IMR-90 (cell line): ENCODE data around the gene KIF1B. TPM values are rescaled to one million over a fixed set of nuclear protein-coding genes. Genes with fewer than 3 reads are reported as not detected.

ENCODE experiments used
- ATAC-seq: fragments of 200-7000 bp; cut with Tn5 transposase; 2 replicates; pipeline ENCODE4 v1.9.1; 2020; ENCODE audit warnings: low read depth, mild to moderate bottlenecking, moderate library complexity
- BruUV-seq: library from RNA; stranded (reverse); fragments of 400-500 nt; replicated peaks from 2 replicates; lab custom pipeline; 2021; lab: Mats Ljungman, UMichigan
- CTCF ChIA-PET: fragments of 300-600 bp; formaldehyde crosslinking; extraction: SDS; loops from one replicate; lab custom pipeline; 2021; ENCODE audit warnings: antibody characterized with exemption; lab: Yijun Ruan, JAX
- POLR2A ChIA-PET: fragments of 300-600 bp; sonication (Branson Sonifier 250); formaldehyde crosslinking; loops from one replicate; lab custom pipeline; 2022; ENCODE audit warnings: antibody characterized with exemption; ENCODE audit not compliant: unreplicated experiment; lab: Charles Lee
- DNase-seq: peaks from one replicate; pipeline ENCODE4 v3.0.0; 2013
- H2AFZ ChIP-seq: replicated peaks from 2 replicates; pipeline ENCODE3; 2013; ENCODE audit warnings: low read length, mild to moderate bottlenecking; ENCODE audit not compliant: poor library complexity
- H2AK5ac ChIP-seq: 2 replicates; pipeline ENCODE4 v1.6.1; 2013; ENCODE audit warnings: low read depth, low read length, inconsistent platforms
- H2AK9ac ChIP-seq: replicated peaks from 2 replicates; pipeline ENCODE3; 2013; ENCODE audit warnings: mild to moderate bottlenecking, low read depth, low read length, moderate library complexity; ENCODE audit not compliant: poor library complexity
- H2BK120ac ChIP-seq: 2 replicates; pipeline ENCODE4 v1.6.1; 2013; ENCODE audit warnings: low read depth, low read length, inconsistent platforms
- H2BK15ac ChIP-seq: 3 replicates; pipeline ENCODE4 v1.6.1; 2013; ENCODE audit warnings: low read depth, low read length, inconsistent platforms
- H2BK20ac ChIP-seq: 2 replicates; pipeline ENCODE4 v1.6.1; 2013; ENCODE audit warnings: low read depth, mild to moderate bottlenecking, inconsistent platforms, low read length, moderate library complexity
- H2BK5ac ChIP-seq: 2 replicates; pipeline ENCODE4 v1.6.1; 2013; ENCODE audit warnings: mild to moderate bottlenecking, low read depth, low read length, inconsistent platforms; ENCODE audit not compliant: poor library complexity, severe bottlenecking
- H3K14ac ChIP-seq: replicated peaks from 2 replicates; pipeline ENCODE4 v1.6.1; 2013; ENCODE audit warnings: low read depth, low read length, inconsistent platforms
- H3K18ac ChIP-seq: 2 replicates; pipeline ENCODE4 v1.6.1; 2013; ENCODE audit warnings: low read depth, low read length, control low read depth
- H3K23ac ChIP-seq: 2 replicates; pipeline ENCODE4 v1.6.1; 2013; ENCODE audit warnings: low read depth, low read length, inconsistent platforms
- H3K27ac ChIP-seq: 2 replicates; pipeline ENCODE4 v1.5.1; 2013; ENCODE audit warnings: mild to moderate bottlenecking, control low read depth, low read length; ENCODE audit not compliant: insufficient read depth
- H3K27me3 ChIP-seq: 2 replicates; pipeline ENCODE4 v1.6.1; 2013; ENCODE audit warnings: low read length; ENCODE audit not compliant: control insufficient read depth, insufficient read depth
- H3K36me3 ChIP-seq: 2 replicates; pipeline ENCODE4 v1.6.1; 2013; ENCODE audit warnings: low read length, mixed read lengths; ENCODE audit not compliant: control insufficient read depth, insufficient read depth
- H3K4ac ChIP-seq: 2 replicates; pipeline ENCODE4 v1.6.1; 2013; ENCODE audit warnings: low read depth, low read length, inconsistent platforms
- H3K4me1 ChIP-seq: 2 replicates; pipeline ENCODE4 v1.6.1; 2013; ENCODE audit warnings: low read length, mixed read lengths; ENCODE audit not compliant: control insufficient read depth, insufficient read depth
- H3K4me2 ChIP-seq: 2 replicates; pipeline ENCODE4 v1.6.1; 2013; ENCODE audit warnings: low read depth, mild to moderate bottlenecking, control low read depth, low read length, moderate library complexity
- H3K4me3 ChIP-seq: 2 replicates; pipeline ENCODE4 v1.5.1; 2013; ENCODE audit warnings: low read depth, mild to moderate bottlenecking, control low read depth, low read length, moderate library complexity; ENCODE audit not compliant: insufficient read depth
- H3K56ac ChIP-seq: 2 replicates; pipeline ENCODE4 v1.6.1; 2013; ENCODE audit warnings: low read length, inconsistent platforms; ENCODE audit not compliant: insufficient read depth; ENCODE audit errors: extremely low read depth
- H3K79me1 ChIP-seq, 2 experiments: 2 replicates each; pipeline ENCODE4 v1.6.1; 2013; ENCODE audit warnings: low read length in 2 of 2, inconsistent platforms in 1 of 2, low read depth in 1 of 2
- H3K9ac ChIP-seq: 2 replicates; pipeline ENCODE4 v1.6.1; 2013; ENCODE audit warnings: low read depth, low read length, control low read depth
- H3K9me1 ChIP-seq: 2 replicates; pipeline ENCODE4 v1.6.1; 2013; ENCODE audit warnings: low read length, inconsistent platforms; ENCODE audit not compliant: insufficient read depth
- H3K9me3 ChIP-seq: 2 replicates; pipeline ENCODE4 v1.6.1; 2013; ENCODE audit warnings: low read length; ENCODE audit not compliant: control insufficient read depth, insufficient read depth
- H4K20me1 ChIP-seq: 2 replicates; pipeline ENCODE4 v1.6.1; 2013; ENCODE audit warnings: low read length, inconsistent platforms; ENCODE audit not compliant: insufficient read depth
- H4K5ac ChIP-seq: 2 replicates; pipeline ENCODE4 v1.6.1; 2013; ENCODE audit warnings: mild to moderate bottlenecking, low read depth, low read length, control low read depth
- H4K8ac ChIP-seq, 2 experiments: 2 replicates each; pipeline ENCODE4 v1.6.1; 2013; ENCODE audit warnings: low read depth in 2 of 2, low read length in 2 of 2, control low read depth in 1 of 2, inconsistent platforms in 1 of 2
- H4K91ac ChIP-seq: 2 replicates; pipeline ENCODE4 v1.6.1; 2013; ENCODE audit warnings: low read depth, low read length, inconsistent platforms; ENCODE audit not compliant: insufficient read depth
- BHLHE40 ChIP-seq: fragments of 150-350 bp; IDR thresholded peaks from 2 replicates; pipeline ENCODE4 v1.6.1; 2016; ENCODE audit warnings: mild to moderate bottlenecking, low read depth, low read length
- RAD21 ChIP-seq: IDR thresholded peaks from 2 replicates; pipeline ENCODE4 v1.6.1; 2012; ENCODE audit warnings: low read length, improper control_type of control experiment
- RFX5 ChIP-seq: IDR thresholded peaks from 2 replicates; pipeline ENCODE4 v1.8.0; 2012; ENCODE audit warnings: low read depth, mild to moderate bottlenecking, low read length, moderate library complexity
- SMC3 ChIP-seq: fragments of 150-350 bp; IDR thresholded peaks from 2 replicates; pipeline ENCODE4 v1.6.1; 2016; ENCODE audit warnings: low read depth, mild to moderate bottlenecking, antibody characterized with exemption, low read length, moderate library complexity
- WGBS, 2 experiments: methylation state at CpG; one replicate each; pipeline versions ENCODE4 v1.1.5 to v1.1.7; 2013; ENCODE audit warnings: missing lambda C conversion rate in 2 of 2; ENCODE audit not compliant: insufficient read length in 1 of 2; ENCODE audit errors: extremely low coverage in 2 of 2; 5-methylcytosine and 5-hydroxymethylcytosine counted together
- dilution Hi-C: fragments of 300-500 bp; cut with HindIII; formaldehyde crosslinking; loops from one replicate; pipeline ENCODE4 v1.14.3; 2018; ENCODE audit warnings: low sequenced_read_pairs; ENCODE audit not compliant: unreplicated experiment
- in situ Hi-C: fragments of 300-500 bp; cut with MboI; formaldehyde crosslinking; loops from 3 replicates; pipeline ENCODE4 v1.14.3; 2019; ENCODE audit warnings: low sequenced_read_pairs, inconsistent platforms, mixed read lengths
- intact Hi-C: fragments of 100-400 bp; cut with micrococcal nuclease; formaldehyde crosslinking; loops from 2 replicates; pipeline ENCODE4 v1.10.0; 2022
- polyA plus RNA-seq, 3 experiments: library from polyadenylated mRNA; depleted of rRNA; stranded (reverse); fragments of >200 nt; gene quantifications; 2 replicates each; pipeline ENCODE4 v1.2.3, GENCODE V29; 2012; ENCODE audit warnings: low replicate concordance in 1 of 3
- total RNA-seq: library from RNA; depleted of rRNA; stranded (reverse); fragments of >200 nt; gene quantifications from 2 replicates; pipeline ENCODE4 v1.2.3, GENCODE V29; 2012
- TF ChIP-seq, protein P1 (sequence below): conservative IDR thresholded peaks from 2 replicates; pipeline ENCODE4 v1.5.1; 2012; ENCODE audit warnings: mild to moderate bottlenecking, low read depth, low read length, improper control_type of control experiment

The KIF1B gene
- total and polyA plus RNA-seq, 2 of the 4 experiments (the other 2 are of a cell fraction), result 13.0 to 21.1 TPM

DNA sequence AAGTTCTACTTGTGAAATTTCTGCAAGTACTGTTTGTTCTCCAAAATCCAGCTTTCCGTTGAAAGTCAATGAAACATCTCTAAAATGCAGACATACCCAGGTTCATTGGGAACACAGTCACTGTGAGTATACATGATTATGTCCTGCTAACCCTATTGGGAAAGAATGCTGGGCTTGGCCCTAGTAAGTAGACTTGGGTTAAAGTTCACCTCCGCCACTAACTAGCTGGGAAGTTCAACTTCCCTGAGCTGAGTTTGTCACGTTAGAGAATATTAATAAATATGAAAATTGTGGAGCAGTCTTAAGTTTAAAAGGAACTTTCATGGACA lies 178.0 kb downstream of the KIF1B start (continued):
- TF ChIP-seq, protein P1, sequence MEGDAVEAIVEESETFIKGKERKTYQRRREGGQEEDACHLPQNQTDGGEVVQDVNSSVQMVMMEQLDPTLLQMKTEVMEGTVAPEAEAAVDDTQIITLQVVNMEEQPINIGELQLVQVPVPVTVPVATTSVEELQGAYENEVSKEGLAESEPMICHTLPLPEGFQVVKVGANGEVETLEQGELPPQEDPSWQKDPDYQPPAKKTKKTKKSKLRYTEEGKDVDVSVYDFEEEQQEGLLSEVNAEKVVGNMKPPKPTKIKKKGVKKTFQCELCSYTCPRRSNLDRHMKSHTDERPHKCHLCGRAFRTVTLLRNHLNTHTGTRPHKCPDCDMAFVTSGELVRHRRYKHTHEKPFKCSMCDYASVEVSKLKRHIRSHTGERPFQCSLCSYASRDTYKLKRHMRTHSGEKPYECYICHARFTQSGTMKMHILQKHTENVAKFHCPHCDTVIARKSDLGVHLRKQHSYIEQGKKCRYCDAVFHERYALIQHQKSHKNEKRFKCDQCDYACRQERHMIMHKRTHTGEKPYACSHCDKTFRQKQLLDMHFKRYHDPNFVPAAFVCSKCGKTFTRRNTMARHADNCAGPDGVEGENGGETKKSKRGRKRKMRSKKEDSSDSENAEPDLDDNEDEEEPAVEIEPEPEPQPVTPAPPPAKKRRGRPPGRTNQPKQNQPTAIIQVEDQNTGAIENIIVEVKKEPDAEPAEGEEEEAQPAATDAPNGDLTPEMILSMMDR, result no peak
- TF ChIP-seq BHLHE40, result no peak

GRCh38 chr1:10389271-10389973 lies 179.1 kb downstream of the KIF1B start:
- Histone ChIP-seq H2AFZ (no peak overlapping the region), H4K20me1 (no peaks in the 10 kb centered on the region), H3K4ac (no peak overlapping the region), H2BK15ac (no peak overlapping the region), H2BK5ac (no peak overlapping the region), H2AK9ac (no peak overlapping the region), H3K4me2 (no peak overlapping the region), H4K8ac (no peak overlapping the region; a peak in 1 of 4 replicates), H3K18ac (no peak overlapping the region), H3K79me1 (0 out of 4 replicates have a peak, but pooled peaks cover 0 to 6% of the 10 kb centered on the region in 2 experiments), H3K36me3 (no peaks in the 10 kb centered on the region), H3K27me3 (no peaks in the 10 kb centered on the region), H2BK20ac (no peak overlapping the region), H2AK5ac (peak overlapping the region; percentile 24; the same call in 1 of the 2 replicates), H3K56ac (no peak overlapping the region), H3K9me1 (peaks cover 9% of the 10 kb centered on the region; the same call in 1 of the 2 replicates), H2BK120ac (0 out of 2 replicates have a peak overlapping the region, but pooled peaks have one; percentile 15), H3K14ac (no peak overlapping the region), H3K27ac (no peak overlapping the region), H4K5ac (no peak overlapping the region), H4K91ac (0 out of 2 replicates have a peak overlapping the region, but pooled peaks have one; percentile 15), H3K23ac (no peak overlapping the region), H3K9me3 (no peaks in the 10 kb centered on the region), H3K4me1 (peaks cover 13% of the 10 kb centered on the region), H3K9ac (no peak overlapping the region), H3K4me3 (no peak overlapping the region)
- no TSS peak for BruUV-seq
- ChIA-PET POLR2A (no interaction called here), CTCF (no interaction called here)
- ATAC-seq (no peak), DNase-seq (no peak)
- no peak for TF ChIP-seq SMC3
- no peak for TF ChIP-seq RAD21
- TF ChIP-seq RFX5, result no peak
- intact Hi-C loops (no loop called here), in situ Hi-C loops (no loop called here), dilution Hi-C loops (no loop called here)
- 95% methylated on average over 2 of the region's 6 CpGs; no CpG with 5 or more reads in 1 of the 2 experiments for WGBS, 2 experiments
